Choroid plexus epithelial cell (primary cell): Measurements from ENCODE around the gene ERC2.
A peak's percentile ranks its signal among the peaks of the same experiment; 100 is the strongest.

Experiments used
- DNase-seq: peaks from one replicate; pipeline ENCODE4 v3.0.0-alpha.2; 2010; ENCODE audit warnings: low read depth
- H3K4me3 ChIP-seq: 2 replicates; pipeline ENCODE4 v1.5.1; 2011; ENCODE audit warnings: low read depth, mild to moderate bottlenecking, control low read depth, low read length, moderate library complexity
- CTCF ChIP-seq: conservative IDR thresholded peaks from 2 replicates; pipeline ENCODE4 v1.5.1; 2011; ENCODE audit warnings: low read depth, mild to moderate bottlenecking, control low read depth, inconsistent platforms, low read length, moderate library complexity

Gene ERC2

GRCh38 chr3:56294286-56294685 lies 174.0 kb downstream of the ERC2 start:
- no peak overlapping the region for H3K4me3 ChIP-seq
- DNase-seq: no peak
- no peak for TF ChIP-seq CTCF

GRCh38 chr3:56291953-56292352 lies 176.3 kb downstream of the ERC2 start:
- DNase-seq: no peak
- no peak overlapping the region for H3K4me3 ChIP-seq
- TF ChIP-seq CTCF: no peak

GRCh38 chr3:56291244-56291680 lies 177.0 kb downstream of the ERC2 start:
- TF ChIP-seq CTCF: no peak
- DNase-seq: peak; percentile 59
- no peak overlapping the region for H3K4me3 ChIP-seq

- DNase-seq: no peak
- H3K4me3 ChIP-seq: no peak overlapping the region
- TF ChIP-seq CTCF: no peak
Observed at GRCh38 chr3:56290374-56290773, 177.9 kb downstream of the ERC2 start.

- TF ChIP-seq CTCF: no peak
- no peak overlapping the region for H3K4me3 ChIP-seq
- DNase-seq: no peak
Observed at GRCh38 chr3:56288258-56288657, 180.0 kb downstream of the ERC2 start.

GRCh38 chr3:56282341-56282740 lies 185.9 kb downstream of the ERC2 start:
- no peak for DNase-seq
- TF ChIP-seq CTCF: no peak
- H3K4me3 ChIP-seq: no peak overlapping the region

GRCh38 chr3:56277236-56277635 lies 191.0 kb downstream of the ERC2 start:
- no peak for TF ChIP-seq CTCF
- H3K4me3 ChIP-seq: no peak overlapping the region
- DNase-seq: no peak
